ENCODE measurements around the gene MED26. TPM values are rescaled to one million over a fixed set of nuclear protein-coding genes. Genes with fewer than 3 reads are reported as not detected.

MED26 gene
- total and polyA plus RNA-seq, 2 of the 8 experiments (the other 6 are each of a cell fraction or from before 2014, with no cell fraction given): 5.3 to 10.7 TPM

- no peak for TF ChIP-seq POU5F1 (IDR thresholded peaks at IDR 0.05; ENCODE audit: low read depth, low read length)
- TF ChIP-seq MAFK (IDR thresholded peaks at IDR 0.05; ENCODE audit: low read depth, low read length): no peak
- no peak for TF ChIP-seq EZH2 (IDR thresholded peaks at IDR 0.05; ENCODE audit: low read depth, low read length, severe bottlenecking)
- no peak for TF ChIP-seq SP4 (IDR thresholded peaks at IDR 0.05; ENCODE audit: low read length)
- TF ChIP-seq TAF1 (IDR thresholded peaks at IDR 0.05; ENCODE audit: low read depth, low read length): no peak
- TF ChIP-seq YY1 (IDR thresholded peaks at IDR 0.05; ENCODE audit: low read depth, low read length): no peak
These were observed 1.2 kb downstream of the MED26 start (continued) for GRCh38 chr19:16626796-16627192.

All from H1 (cell line).